Right lobe of liver (tissue), 6 donors: ENCODE data around the gene CDC42EP5. TPM values are rescaled to one million over a fixed set of nuclear protein-coding genes. Genes with fewer than 3 reads are reported as not detected.

Experiments
- ATAC-seq, 4 donors: fragments of 200-7000 bp; cut with Tn5 transposase; one replicate each; pipeline ENCODE4 v1.9.1; 2020; ENCODE audit warnings: mild to moderate bottlenecking in 4 of 4, moderate library complexity in 4 of 4
- DNase-seq, 3 donors: peaks; one replicate each; pipeline ENCODE4 v3.0.0-alpha.2; 2020
- H3K27ac ChIP-seq, 3 donors: fragments of 200-600 bp; one replicate each; pipeline ENCODE4 v1.8.0; 2022
- H3K27me3 ChIP-seq, 2 donors: fragments of 200-600 bp; one replicate each; pipeline ENCODE4 v1.8.0; 2022
- H3K36me3 ChIP-seq, 4 donors: fragments of 200-600 bp; sonication (generic) in 1 of 4; one replicate each; pipeline versions ENCODE4 v1.5.1 to v1.8.0; 2017 to 2022; ENCODE audit warnings: control low read depth in 1 of 4
- H3K4me1 ChIP-seq, 4 donors: fragments of 200-600 bp; sonication (generic) in 1 of 4; one replicate each; pipeline versions ENCODE4 v1.5.1 to v1.8.0; 2017 to 2022; ENCODE audit warnings: control low read depth in 1 of 4
- H3K4me3 ChIP-seq, 3 donors: fragments of 200-600 bp; one replicate each; pipeline ENCODE4 v1.8.0; 2022
- H3K9me3 ChIP-seq, 4 donors: fragments of 200-600 bp; sonication (generic) in 1 of 4; one replicate each; pipeline versions ENCODE4 v1.5.1 to v1.8.0; 2017 to 2022; ENCODE audit warnings: control low read depth in 1 of 4
- CTCF ChIP-seq, 4 donors: fragments of 200-600 bp in 3 of 4; fragments of 450-650 bp in 1 of 4; IDR thresholded peaks; one replicate each; pipeline versions ENCODE4 v1.5.1 to v1.8.0; 2016 to 2022; ENCODE audit warnings: antibody characterized with exemption in 4 of 4, mild to moderate bottlenecking in 2 of 4
- POLR2A ChIP-seq: fragments of 450-650 bp; IDR thresholded peaks from one replicate; pipeline ENCODE4 v1.6.1; 2017; ENCODE audit warnings: antibody characterized with exemption, mild to moderate bottlenecking
- WGBS: methylation state at CpG from one replicate; pipeline ENCODE4 v1.1.6; 2018; ENCODE audit warnings: low coverage, low lambda C conversion rate; ENCODE audit not compliant: insufficient coverage; ENCODE audit errors: missing lambda C conversion rate; 5-methylcytosine and 5-hydroxymethylcytosine counted together
- intact Hi-C, 2 donors: fragments of 100-400 bp; cut with DNase I; formaldehyde crosslinking; loops; one replicate each; pipeline versions ENCODE4 v1.11.2 to v1.14.1; 2022
- total RNA-seq, 6 experiments: library from RNA; depleted of rRNA in 2 of 6; stranded (reverse); fragments of >200 nt in 2 of 6; fragmentation: NEBNext Ultra II Directional in 3 of 6; extraction: Animal tissue kit (Norgen Biotek cat#: 25700) in 3 of 6; gene quantifications; one replicate each; pipeline versions ENCODE4 v1.1.0 to v1.2.4, GENCODE V29; 2016 to 2023
- donor health status: DM: no; HTN: yes; CAD: no.
- donor health status: DM: no; HTN: no; CAD: no.
- donor health status: DM: no; HTN: no; CAD: no.
- donor health status: DM: no; HTN: yes; CAD: no.
- donor health status: DM: no; HTN: yes; CAD: no.

The CDC42EP5 gene
- total RNA-seq, 6 experiments from 2014 or later = 1.3 to 3.7 (median 2.0) TPM

GRCh38 chr19:54460230-54461005, 12.7 kb downstream of the CDC42EP5 start:
- 70% methylated on average over 8 of the region's 39 CpGs for WGBS
- no peaks in the 10 kb centered on the region for H3K27me3 ChIP-seq
- H3K36me3 ChIP-seq = peaks cover 20 to 66% (median 39%) of the 10 kb centered on the region in 4 donors
- no peak for DNase-seq
- no peak overlapping the region for H3K4me3 ChIP-seq
- intact Hi-C loops = no loop called here
- TF ChIP-seq POLR2A = no peak
- no peak for TF ChIP-seq CTCF (IDR thresholded peaks at IDR 0.05)
- peaks cover 0 to 12% (median 5%) of the 10 kb centered on the region in 4 donors for H3K4me1 ChIP-seq
- no peak for ATAC-seq
- H3K9me3 ChIP-seq = no peaks in the 10 kb centered on the region
- no peak overlapping the region for H3K27ac ChIP-seq

- intact Hi-C loops = no loop called here
- Histone ChIP-seq H3K27ac (no peak overlapping the region), H3K36me3 (peaks cover 24 to 75% (median 47%) of the 10 kb centered on the region in 4 donors), H3K9me3 (no peaks in the 10 kb centered on the region), H3K27me3 (no peaks in the 10 kb centered on the region), H3K4me1 (peaks cover 0 to 12% (median 5%) of the 10 kb centered on the region in 4 donors), H3K4me3 (no peak overlapping the region)
- WGBS = 75% methylated on average over 7 of the region's 16 CpGs
- no peak for TF ChIP-seq CTCF (IDR thresholded peaks at IDR 0.05)
- TF ChIP-seq POLR2A = no peak
- ATAC-seq (no peak), DNase-seq (no peak)
Observed at GRCh38 chr19:54459282-54460229, 13.5 kb downstream of the CDC42EP5 start.

- intact Hi-C loops = no loop called here
- 70% methylated on average over 3 of the region's 11 CpGs for WGBS
- no peak for DNase-seq
- Histone ChIP-seq H3K27ac (no peak overlapping the region), H3K9me3 (no peaks in the 10 kb centered on the region), H3K27me3 (no peaks in the 10 kb centered on the region), H3K36me3 (peaks cover 31 to 83% (median 51%) of the 10 kb centered on the region in 4 donors), H3K4me1 (peaks cover 0 to 12% (median 5%) of the 10 kb centered on the region in 4 donors), H3K4me3 (no peak overlapping the region)
- no peak for TF ChIP-seq POLR2A
- TF ChIP-seq CTCF (IDR thresholded peaks at IDR 0.05) = no peak
- no peak for ATAC-seq
Observed at GRCh38 chr19:54458648-54459281, 14.3 kb downstream of the CDC42EP5 start.
